ENCODE data around the gene CD93.

Gene CD93

GRCh38 chr20:23032056-23032749, 53.9 kb downstream of the CD93 start:
- no peak for DNase-seq

GRCh38 chr20:23031346-23031745, 54.8 kb downstream of the CD93 start:
- DNase-seq: no peak
